ENCODE data around the gene NEK2. TPM values are rescaled to one million over a fixed set of nuclear protein-coding genes. Genes with fewer than 3 reads are reported as not detected.
A peak's percentile ranks its signal among the peaks of the same experiment; 100 is the strongest.

NEK2 gene
- total RNA-seq (0.35 TPM), polyA plus RNA-seq (ENCODE audit: insufficient read depth, low read depth, low replicate concordance) (not detected)
- long read RNA-seq, donor 1, partial matches to known transcripts = 0 of 1 reads
- long read RNA-seq, donor 1, other reads (novel, unspliced or antisense) = 0 of 1 reads
- long read RNA-seq, donor 2, partial matches to known transcripts = 0 of 4 reads
- long read RNA-seq, donor 2, other reads (novel, unspliced or antisense) = 0 of 4 reads
- long read RNA-seq, donor 3, partial matches to known transcripts = 0 of 2 reads
- long read RNA-seq, donor 3, other reads (novel, unspliced or antisense) = 0 of 2 reads
- long read RNA-seq, donor 4, partial matches to known transcripts = 0 of 3 reads
- long read RNA-seq, donor 4, other reads (novel, unspliced or antisense) = 0 of 3 reads
- long read RNA-seq, donor 5 = 0 reads
- long read RNA-seq, donor 6, partial matches to known transcripts = 5 of 6 reads
- long read RNA-seq, donor 6, other reads (novel, unspliced or antisense) = 0 of 6 reads
- long read RNA-seq, donor 7 = 0 reads
- long read RNA-seq, donor 8 = 0 reads
- long read RNA-seq, donor 9 = 0 reads
- long read RNA-seq, donor 10, partial matches to known transcripts = 0 of 2 reads
- long read RNA-seq, donor 10, other reads (novel, unspliced or antisense) = 0 of 2 reads

GRCh38 chr1:211675230-211676105 lies at the start of gene NEK2:
TSS of gene NEK2 (minus strand) at chr1:211675621. CDS start at chr1:211675479, 142 bp downstream.
- Histone ChIP-seq H3K27me3 (ENCODE audit: control insufficient read depth, insufficient read depth, low read length) (no peaks in the 10 kb centered on the region), H3K4me1 (ENCODE audit: control insufficient read depth in 2 of 3, insufficient read depth in 2 of 3, low read depth in 1 of 3, low read length in 3 of 3) (peaks cover 0 to 4% (median 0%) of the 10 kb centered on the region in 3 donors), H3K36me3 (ENCODE audit: control insufficient read depth in 2 of 3, insufficient read depth in 3 of 3, low read length in 3 of 3) (no peaks in the 10 kb centered on the region), H3K4me3 (ENCODE audit: low read length in 3 of 3) (peak within 1 kb of the TSS; percentile 70 to 91 (median 78)), H3K9ac (ENCODE audit: low read length in 3 of 3) (peak within 1 kb of the TSS in 2 of 3 donors; percentile 58 to 81), H3K9me3 (ENCODE audit: control insufficient read depth in 2 of 3, insufficient read depth in 1 of 3, low read length in 3 of 3) (no peaks in the 10 kb centered on the region), H3K27ac (ENCODE audit: low read depth in 2 of 2, low read length in 2 of 2) (no peak within 1 kb of the TSS)
- DNase-seq (peak; percentile 96 to 99 (median 97)), FAIRE-seq (no peak)
- TF ChIP-seq, protein P1, sequence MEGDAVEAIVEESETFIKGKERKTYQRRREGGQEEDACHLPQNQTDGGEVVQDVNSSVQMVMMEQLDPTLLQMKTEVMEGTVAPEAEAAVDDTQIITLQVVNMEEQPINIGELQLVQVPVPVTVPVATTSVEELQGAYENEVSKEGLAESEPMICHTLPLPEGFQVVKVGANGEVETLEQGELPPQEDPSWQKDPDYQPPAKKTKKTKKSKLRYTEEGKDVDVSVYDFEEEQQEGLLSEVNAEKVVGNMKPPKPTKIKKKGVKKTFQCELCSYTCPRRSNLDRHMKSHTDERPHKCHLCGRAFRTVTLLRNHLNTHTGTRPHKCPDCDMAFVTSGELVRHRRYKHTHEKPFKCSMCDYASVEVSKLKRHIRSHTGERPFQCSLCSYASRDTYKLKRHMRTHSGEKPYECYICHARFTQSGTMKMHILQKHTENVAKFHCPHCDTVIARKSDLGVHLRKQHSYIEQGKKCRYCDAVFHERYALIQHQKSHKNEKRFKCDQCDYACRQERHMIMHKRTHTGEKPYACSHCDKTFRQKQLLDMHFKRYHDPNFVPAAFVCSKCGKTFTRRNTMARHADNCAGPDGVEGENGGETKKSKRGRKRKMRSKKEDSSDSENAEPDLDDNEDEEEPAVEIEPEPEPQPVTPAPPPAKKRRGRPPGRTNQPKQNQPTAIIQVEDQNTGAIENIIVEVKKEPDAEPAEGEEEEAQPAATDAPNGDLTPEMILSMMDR (IDR thresholded peaks at IDR 0.05; ENCODE audit: borderline replicate concordance, extremely low read depth, insufficient read depth) = no peak
- intact Hi-C loops (cut with DNase I) = no loop called here

DNA sequence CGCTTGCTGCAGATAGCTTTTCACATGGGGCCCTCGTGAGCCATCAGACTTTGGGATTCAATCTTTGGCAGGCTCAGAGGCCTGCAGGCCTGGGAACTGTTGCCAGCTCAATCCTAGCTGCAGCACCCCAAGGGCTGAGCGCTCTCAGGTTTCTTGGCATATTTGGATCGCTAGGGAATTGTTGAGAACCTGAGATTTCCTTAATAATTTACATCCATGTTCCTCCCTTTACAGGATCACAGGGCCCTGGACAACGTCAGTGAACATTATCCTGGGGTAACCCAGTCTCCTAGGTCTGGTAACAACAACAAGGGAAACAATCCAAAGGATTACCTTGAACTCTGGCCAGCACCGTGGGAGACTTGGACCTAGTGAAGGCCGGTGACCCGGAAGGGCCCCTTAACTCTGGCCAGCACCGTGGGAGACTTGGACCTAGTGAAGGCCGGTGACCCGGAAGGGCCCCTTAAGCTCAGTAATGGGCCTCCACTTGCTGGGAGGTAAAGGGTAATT lies 49.3 kb upstream of the NEK2 start:
- Histone ChIP-seq H3K9ac (ENCODE audit: low read length in 3 of 3) (no peak overlapping the region), H3K9me3 (ENCODE audit: control insufficient read depth in 2 of 3, insufficient read depth in 1 of 3, low read length in 3 of 3) (no peaks in the 10 kb centered on the region), H3K4me1 (ENCODE audit: control insufficient read depth in 2 of 3, insufficient read depth in 2 of 3, low read depth in 1 of 3, low read length in 3 of 3) (no peaks in the 10 kb centered on the region), H3K4me3 (ENCODE audit: low read length in 3 of 3) (no peak overlapping the region), H3K36me3 (ENCODE audit: control insufficient read depth in 2 of 3, insufficient read depth in 3 of 3, low read length in 3 of 3) (no peaks in the 10 kb centered on the region), H3K27ac (ENCODE audit: low read depth in 2 of 2, low read length in 2 of 2) (no peak overlapping the region), H3K27me3 (ENCODE audit: control insufficient read depth, insufficient read depth, low read length) (no peaks in the 10 kb centered on the region)
- intact Hi-C loops (cut with DNase I) = no loop called here
- DNase-seq (peak in 1 of 5 donors; percentile 40), FAIRE-seq (no peak)
- TF ChIP-seq, protein P1 (IDR thresholded peaks at IDR 0.05; ENCODE audit: borderline replicate concordance, extremely low read depth, insufficient read depth) = no peak

DNA sequence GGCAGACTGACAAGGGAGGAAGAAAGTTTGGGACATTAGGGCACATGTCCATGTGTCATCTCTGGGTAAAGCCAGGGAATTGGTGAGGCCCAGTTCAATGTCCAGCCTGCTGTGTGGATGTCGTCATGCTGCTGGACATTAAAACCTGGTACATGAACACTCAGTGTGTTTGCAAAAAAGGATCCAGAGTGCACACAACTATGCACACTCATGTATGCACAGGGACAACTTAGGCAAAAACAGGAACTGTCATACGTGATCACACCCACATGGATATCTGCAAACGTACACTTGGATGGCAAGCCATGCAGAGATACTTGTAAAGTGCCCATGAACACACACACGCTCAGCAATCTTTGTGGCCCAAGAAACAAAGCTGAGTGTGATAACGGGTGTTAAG lies 47.9 kb upstream of the NEK2 start:
- no peaks in the 10 kb centered on the region for H3K4me1 ChIP-seq (ENCODE audit: control insufficient read depth in 2 of 3, insufficient read depth in 2 of 3, low read depth in 1 of 3, low read length in 3 of 3)
- no peaks in the 10 kb centered on the region for H3K9me3 ChIP-seq (ENCODE audit: control insufficient read depth in 2 of 3, insufficient read depth in 1 of 3, low read length in 3 of 3)
- H3K36me3 ChIP-seq (ENCODE audit: control insufficient read depth in 2 of 3, insufficient read depth in 3 of 3, low read length in 3 of 3) = no peaks in the 10 kb centered on the region
- H3K27ac ChIP-seq (ENCODE audit: low read depth in 2 of 2, low read length in 2 of 2) = no peak overlapping the region
- DNase-seq (no peak), FAIRE-seq (no peak)
- no peaks in the 10 kb centered on the region for H3K27me3 ChIP-seq (ENCODE audit: control insufficient read depth, insufficient read depth, low read length)
- intact Hi-C loops (cut with DNase I) = no loop called here
- no peak overlapping the region for H3K4me3 ChIP-seq (ENCODE audit: low read length in 3 of 3)
- H3K9ac ChIP-seq (ENCODE audit: low read length in 3 of 3) = no peak overlapping the region
- TF ChIP-seq, protein P1 (IDR thresholded peaks at IDR 0.05; ENCODE audit: borderline replicate concordance, extremely low read depth, insufficient read depth) = no peak
